ENCODE results near the gene CAMK1D. TPM values are rescaled to one million over a fixed set of nuclear protein-coding genes. Genes with fewer than 3 reads are reported as not detected.

Gene CAMK1D
- total RNA-seq, 1 donor from 2014 or later: 2.3 TPM

DNA sequence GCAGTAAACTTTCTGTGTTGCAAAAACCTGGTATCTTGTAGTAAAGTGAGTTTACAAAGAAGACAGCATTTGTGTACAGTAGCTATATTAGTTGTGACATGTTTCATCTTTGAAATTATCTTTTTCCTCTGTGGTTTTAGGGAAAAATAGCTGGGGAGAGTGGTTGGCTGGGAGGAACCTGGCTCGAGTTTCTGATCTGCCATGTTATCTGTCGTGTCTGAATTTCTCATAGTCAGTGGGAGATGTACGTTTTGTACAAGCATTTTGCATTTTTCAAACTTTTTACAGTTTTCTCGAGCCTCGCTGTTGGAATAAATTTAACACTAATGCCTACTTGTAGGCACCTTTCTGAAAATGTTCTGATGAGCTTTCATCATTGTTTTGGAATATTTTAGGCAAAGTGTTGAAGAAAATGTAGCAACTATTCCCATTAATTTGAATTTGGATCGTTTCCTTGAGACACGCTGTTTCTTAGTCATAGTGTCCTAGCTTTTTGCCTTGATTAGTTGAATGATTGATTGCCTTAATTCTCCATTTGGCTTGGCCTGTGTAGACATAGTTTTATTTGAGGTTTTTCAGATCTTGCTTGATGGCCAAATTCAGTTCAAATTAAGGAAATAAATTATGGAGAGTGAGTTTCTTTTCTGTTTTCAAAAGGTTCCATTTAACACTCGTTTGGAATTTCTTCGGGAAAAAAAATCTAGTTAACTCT is 65.1 kb downstream of the CAMK1D start:
- no peaks in the 10 kb centered on the region for H3K36me3 ChIP-seq (ENCODE audit: control insufficient read depth, insufficient read depth, low read length)
- no peak for DNase-seq (ENCODE audit: low read depth)
- TF ChIP-seq, protein P1, sequence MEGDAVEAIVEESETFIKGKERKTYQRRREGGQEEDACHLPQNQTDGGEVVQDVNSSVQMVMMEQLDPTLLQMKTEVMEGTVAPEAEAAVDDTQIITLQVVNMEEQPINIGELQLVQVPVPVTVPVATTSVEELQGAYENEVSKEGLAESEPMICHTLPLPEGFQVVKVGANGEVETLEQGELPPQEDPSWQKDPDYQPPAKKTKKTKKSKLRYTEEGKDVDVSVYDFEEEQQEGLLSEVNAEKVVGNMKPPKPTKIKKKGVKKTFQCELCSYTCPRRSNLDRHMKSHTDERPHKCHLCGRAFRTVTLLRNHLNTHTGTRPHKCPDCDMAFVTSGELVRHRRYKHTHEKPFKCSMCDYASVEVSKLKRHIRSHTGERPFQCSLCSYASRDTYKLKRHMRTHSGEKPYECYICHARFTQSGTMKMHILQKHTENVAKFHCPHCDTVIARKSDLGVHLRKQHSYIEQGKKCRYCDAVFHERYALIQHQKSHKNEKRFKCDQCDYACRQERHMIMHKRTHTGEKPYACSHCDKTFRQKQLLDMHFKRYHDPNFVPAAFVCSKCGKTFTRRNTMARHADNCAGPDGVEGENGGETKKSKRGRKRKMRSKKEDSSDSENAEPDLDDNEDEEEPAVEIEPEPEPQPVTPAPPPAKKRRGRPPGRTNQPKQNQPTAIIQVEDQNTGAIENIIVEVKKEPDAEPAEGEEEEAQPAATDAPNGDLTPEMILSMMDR (IDR thresholded peaks at IDR 0.05; ENCODE audit: insufficient read depth, low read length, poor library complexity, severe bottlenecking): no peak

DNA sequence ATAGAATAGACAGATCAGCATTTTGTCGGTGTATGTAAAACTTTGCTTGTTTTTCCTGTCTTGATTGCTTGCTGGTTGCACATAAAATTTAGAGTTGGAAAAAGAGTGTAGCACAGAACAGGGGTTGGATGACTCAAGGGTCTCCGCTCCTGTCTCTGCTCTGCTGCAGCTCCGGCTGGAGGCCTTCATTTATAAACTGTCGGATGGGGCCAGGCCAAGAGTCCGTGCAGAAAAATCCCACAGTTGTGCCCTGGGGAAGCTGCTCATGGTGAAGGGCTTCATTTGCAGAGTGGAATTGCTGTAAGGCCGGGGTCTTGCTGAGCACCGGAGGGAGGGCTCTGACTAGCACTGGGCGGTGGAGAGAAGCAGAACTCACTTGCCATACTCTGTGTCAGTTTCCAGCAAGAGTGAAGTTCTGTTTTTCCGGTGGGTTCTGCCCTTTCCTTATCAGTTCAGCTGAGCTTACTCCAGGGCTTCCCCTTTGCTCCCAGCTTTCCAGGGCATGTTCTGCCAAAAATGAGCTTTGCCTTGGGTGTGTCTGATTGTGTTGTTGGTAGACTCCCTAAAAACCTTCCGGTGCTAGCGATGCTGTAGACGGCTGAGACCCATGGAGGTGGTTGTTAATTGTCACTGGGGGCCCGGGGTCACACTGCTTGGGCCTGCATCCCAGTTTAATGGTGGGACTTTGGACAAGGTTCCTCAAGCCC is 67.2 kb downstream of the CAMK1D start:
- Histone ChIP-seq H3K36me3 (ENCODE audit: control insufficient read depth, insufficient read depth, low read length) (no peaks in the 10 kb centered on the region), H3K4me3 (ENCODE audit: low read depth, low read length) (no peak overlapping the region), H3K27me3 (ENCODE audit: control insufficient read depth, insufficient read depth, low read length) (no peaks in the 10 kb centered on the region)
- no peak for DNase-seq (ENCODE audit: low read depth)
- TF ChIP-seq, protein P1 (IDR thresholded peaks at IDR 0.05; ENCODE audit: insufficient read depth, low read length, poor library complexity, severe bottlenecking): no peak

More for the DNA sequence above, 65.1 kb downstream of the CAMK1D start:
- Histone ChIP-seq H3K27me3 (ENCODE audit: control insufficient read depth, insufficient read depth, low read length) (no peaks in the 10 kb centered on the region), H3K4me3 (ENCODE audit: low read depth, low read length) (no peak overlapping the region)

DNA sequence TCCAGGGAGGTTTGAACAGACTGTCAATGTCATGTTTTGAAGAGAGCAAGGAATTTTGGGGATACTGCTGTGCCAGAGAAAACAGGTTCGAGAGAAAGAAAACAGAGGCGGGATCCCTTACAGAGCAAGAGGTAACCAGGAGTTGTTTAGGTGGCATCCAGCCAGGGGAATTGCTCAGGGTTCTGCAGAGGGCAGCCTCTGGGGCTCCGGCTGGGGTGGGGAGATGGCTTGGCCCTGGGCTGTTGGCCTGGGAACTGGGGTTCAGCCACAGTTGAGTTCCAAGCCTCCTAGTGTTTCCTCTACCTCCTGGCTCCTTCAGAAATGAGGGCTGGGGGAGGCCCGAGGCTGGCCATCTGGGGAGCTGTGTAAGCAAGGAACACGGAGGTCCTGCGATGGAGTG is 68.0 kb downstream of the CAMK1D start:
- TF ChIP-seq, protein P1 (IDR thresholded peaks at IDR 0.05; ENCODE audit: insufficient read depth, low read length, poor library complexity, severe bottlenecking): no peak
- Histone ChIP-seq H3K36me3 (ENCODE audit: control insufficient read depth, insufficient read depth, low read length) (no peaks in the 10 kb centered on the region), H3K27me3 (ENCODE audit: control insufficient read depth, insufficient read depth, low read length) (no peaks in the 10 kb centered on the region), H3K4me3 (ENCODE audit: low read depth, low read length) (no peak overlapping the region)
- no peak for DNase-seq (ENCODE audit: low read depth)

DNA sequence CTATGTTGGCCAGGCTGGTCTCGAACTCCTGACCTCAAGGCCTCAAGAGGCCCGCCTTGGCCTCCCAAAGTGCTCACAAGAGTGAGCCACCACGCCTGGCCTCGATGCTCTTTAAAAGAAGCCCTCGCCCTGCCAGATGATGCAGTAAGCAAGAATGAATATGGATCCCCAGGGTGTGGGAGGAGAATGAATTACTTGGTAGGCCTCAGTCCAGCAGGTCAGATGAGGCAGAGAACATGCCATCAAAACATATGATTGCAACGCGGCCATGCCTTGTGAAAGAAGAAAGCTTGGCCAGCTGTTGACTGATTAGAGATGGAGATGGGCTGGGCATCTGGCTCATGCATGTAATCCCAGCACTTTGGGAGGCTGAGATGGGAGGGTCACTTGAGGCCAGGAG is 68.7 kb downstream of the CAMK1D start:
- H3K36me3 ChIP-seq (ENCODE audit: control insufficient read depth, insufficient read depth, low read length): no peaks in the 10 kb centered on the region
- no peak for DNase-seq (ENCODE audit: low read depth)
- TF ChIP-seq, protein P1 (IDR thresholded peaks at IDR 0.05; ENCODE audit: insufficient read depth, low read length, poor library complexity, severe bottlenecking): no peak
- H3K27me3 ChIP-seq (ENCODE audit: control insufficient read depth, insufficient read depth, low read length): no peaks in the 10 kb centered on the region
- no peak overlapping the region for H3K4me3 ChIP-seq (ENCODE audit: low read depth, low read length)

DNA sequence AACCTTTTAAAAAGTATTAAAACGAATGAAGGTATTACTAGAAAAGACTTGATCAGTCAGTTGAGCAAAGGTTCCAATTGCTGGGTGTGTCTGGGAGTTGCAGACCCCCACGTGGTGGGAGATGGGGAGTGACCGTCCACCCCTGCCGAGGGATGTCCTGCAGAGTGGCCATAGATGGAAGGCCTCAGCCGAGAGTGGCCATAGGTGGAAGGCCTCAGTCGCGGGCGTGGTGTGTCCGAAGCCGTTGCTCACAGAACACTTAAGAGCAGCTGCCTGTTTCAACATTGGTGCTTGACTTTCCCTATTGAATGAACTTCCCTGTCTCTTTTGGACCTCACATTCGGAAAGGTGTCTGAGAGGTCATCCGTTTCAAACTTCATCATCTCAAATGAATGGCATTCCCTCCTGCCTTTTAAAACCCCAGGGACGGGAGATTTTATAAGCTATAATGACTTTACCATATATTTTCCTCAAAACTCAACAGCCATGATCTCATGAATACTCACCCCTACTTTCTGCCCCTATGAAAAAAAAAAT is 69.4 kb downstream of the CAMK1D start:
- DNase-seq (ENCODE audit: low read depth): no peak
- no peaks in the 10 kb centered on the region for H3K36me3 ChIP-seq (ENCODE audit: control insufficient read depth, insufficient read depth, low read length)
- H3K27me3 ChIP-seq (ENCODE audit: control insufficient read depth, insufficient read depth, low read length): no peaks in the 10 kb centered on the region
- no peak overlapping the region for H3K4me3 ChIP-seq (ENCODE audit: low read depth, low read length)
- TF ChIP-seq, protein P1 (IDR thresholded peaks at IDR 0.05; ENCODE audit: insufficient read depth, low read length, poor library complexity, severe bottlenecking): no peak

Measured in kidney epithelial cell (primary cell).